Muscle of leg (tissue), 11 donors: ENCODE data around the gene CD40. TPM values are rescaled to one million over a fixed set of nuclear protein-coding genes. Genes with fewer than 3 reads are reported as not detected.

Experiments
- DNase-seq: peaks from one replicate; pipeline ENCODE4 v3.0.0; 2013
- H3K27ac ChIP-seq: one replicate; pipeline ENCODE4 v1.5.1; 2013; ENCODE audit warnings: mild to moderate bottlenecking, low read length, control low read depth
- H3K27me3 ChIP-seq: one replicate; pipeline ENCODE4 v1.6.1; 2013; ENCODE audit warnings: low read length; ENCODE audit not compliant: control insufficient read depth, insufficient read depth
- H3K36me3 ChIP-seq: one replicate; pipeline ENCODE4 v1.6.1; 2013; ENCODE audit warnings: low read length; ENCODE audit not compliant: control insufficient read depth, insufficient read depth
- H3K4me1 ChIP-seq: one replicate; pipeline ENCODE4 v1.6.1; 2013; ENCODE audit warnings: low read length; ENCODE audit not compliant: control insufficient read depth, insufficient read depth
- H3K4me3 ChIP-seq: one replicate; pipeline ENCODE4 v1.5.1; 2013; ENCODE audit warnings: low read length, control low read depth
- H3K9me3 ChIP-seq: replicated peaks from 2 replicates; pipeline ENCODE4 v1.6.1; 2013; ENCODE audit warnings: low read depth, low read length; ENCODE audit not compliant: control insufficient read depth
- WGBS: methylation state at CpG from one replicate; pipeline ENCODE4 v1.1.5; 2013; ENCODE audit warnings: missing lambda C conversion rate; ENCODE audit not compliant: insufficient coverage; 5-methylcytosine and 5-hydroxymethylcytosine counted together
- polyA plus RNA-seq, 8 donors: library from polyadenylated mRNA; unstranded; fragments of 120-200 nt; gene quantifications; one replicate each; pipeline versions ENCODE4 v1.2.1 to v1.2.3, GENCODE V29; 2013; ENCODE audit warnings: inconsistent platforms in 1 of 8, low replicate concordance in 1 of 8; ENCODE audit not compliant: insufficient read length in 8 of 8, insufficient read depth in 1 of 8
- total RNA-seq: library from RNA; stranded (reverse); fragments of 120-200 nt; gene quantifications from one replicate; pipeline ENCODE4 v1.2.4, GENCODE V29; 2013

Gene CD40
- total and polyA plus RNA-seq, 9 donors: 5.2 to 7.5 (median 6.0) TPM

GRCh38 chr20:46171909-46172308 lies 53.8 kb downstream of the CD40 start:
- Histone ChIP-seq H3K27me3 (peaks cover 53% of the 10 kb centered on the region), H3K4me3 (no peak overlapping the region), H3K36me3 (no peaks in the 10 kb centered on the region), H3K4me1 (peaks cover 2% of the 10 kb centered on the region), H3K9me3 (no peaks in the 10 kb centered on the region), H3K27ac (no peak overlapping the region)
- 0% methylated on average over 1 of the region's 5 CpGs for WGBS
- DNase-seq: no peak

GRCh38 chr20:46172455-46172854 lies 54.3 kb downstream of the CD40 start:
- 47% methylated on average over 6 of the region's 6 CpGs for WGBS
- no peaks in the 10 kb centered on the region for H3K9me3 ChIP-seq
- no peak overlapping the region for H3K4me3 ChIP-seq
- peaks cover 54% of the 10 kb centered on the region for H3K27me3 ChIP-seq
- no peak for DNase-seq
- H3K27ac ChIP-seq: no peak overlapping the region
- no peaks in the 10 kb centered on the region for H3K36me3 ChIP-seq
- peaks cover 3% of the 10 kb centered on the region for H3K4me1 ChIP-seq

GRCh38 chr20:46172961-46173536 lies 54.9 kb downstream of the CD40 start:
- H3K27me3 ChIP-seq: peaks cover 54% of the 10 kb centered on the region

GRCh38 chr20:46173652-46174468 lies 55.7 kb downstream of the CD40 start:
- 22% methylated on average over 13 of the region's 25 CpGs for WGBS
- Histone ChIP-seq H3K9me3 (no peaks in the 10 kb centered on the region), H3K4me3 (no peak overlapping the region), H3K27me3 (peaks cover 58% of the 10 kb centered on the region), H3K27ac (no peak overlapping the region), H3K4me1 (peaks cover 3% of the 10 kb centered on the region), H3K36me3 (no peaks in the 10 kb centered on the region)
- no peak for DNase-seq

More at GRCh38 chr20:46172961-46173536, 54.9 kb downstream of the CD40 start:
- Histone ChIP-seq H3K36me3 (no peaks in the 10 kb centered on the region), H3K4me3 (no peak overlapping the region), H3K27ac (no peak overlapping the region), H3K9me3 (no peaks in the 10 kb centered on the region), H3K4me1 (peaks cover 3% of the 10 kb centered on the region)
- WGBS: 33% methylated on average over 1 of the region's 3 CpGs
- DNase-seq: no peak

GRCh38 chr20:46174469-46175126 lies 56.5 kb downstream of the CD40 start:
- WGBS: 2% methylated on average over 57 of the region's 77 CpGs
- Histone ChIP-seq H3K4me1 (peaks cover 8% of the 10 kb centered on the region), H3K27me3 (peaks cover 58% of the 10 kb centered on the region)

GRCh38 chr20:46175127-46175494 lies 57.0 kb downstream of the CD40 start:
- DNase-seq: no peak
- Histone ChIP-seq H3K9me3 (no peaks in the 10 kb centered on the region), H3K4me1 (peaks cover 13% of the 10 kb centered on the region), H3K27me3 (peaks cover 62% of the 10 kb centered on the region), H3K4me3 (no peak overlapping the region), H3K27ac (no peak overlapping the region), H3K36me3 (no peaks in the 10 kb centered on the region)
- no CpG with 5 or more reads among the region's 4 CpGs for WGBS

More at GRCh38 chr20:46174469-46175126, 56.5 kb downstream of the CD40 start:
- DNase-seq: peak; percentile 64
- Histone ChIP-seq H3K4me3 (no peak overlapping the region), H3K36me3 (no peaks in the 10 kb centered on the region), H3K9me3 (no peaks in the 10 kb centered on the region), H3K27ac (no peak overlapping the region)

GRCh38 chr20:46176739-46177378 lies 58.7 kb downstream of the CD40 start:
- 79% methylated on average over 13 of the region's 13 CpGs for WGBS

GRCh38 chr20:46177768-46178167 lies 59.7 kb downstream of the CD40 start:
- peaks cover 51% of the 10 kb centered on the region for H3K27me3 ChIP-seq

More at GRCh38 chr20:46176739-46177378, 58.7 kb downstream of the CD40 start:
- H3K27me3 ChIP-seq: peaks cover 59% of the 10 kb centered on the region
- H3K4me3 ChIP-seq: no peak overlapping the region
- H3K4me1 ChIP-seq: peaks cover 16% of the 10 kb centered on the region
- DNase-seq: no peak
- no peak overlapping the region for H3K27ac ChIP-seq
- H3K9me3 ChIP-seq: no peaks in the 10 kb centered on the region
- no peaks in the 10 kb centered on the region for H3K36me3 ChIP-seq

GRCh38 chr20:46178891-46179290 lies 60.8 kb downstream of the CD40 start:
- H3K27me3 ChIP-seq: peaks cover 47% of the 10 kb centered on the region
- 33% methylated on average over 5 of the region's 8 CpGs for whole genome bisulfite sequencing
- DNase-seq: peak; percentile 53

More at GRCh38 chr20:46177768-46178167, 59.7 kb downstream of the CD40 start:
- Histone ChIP-seq H3K27ac (no peak overlapping the region), H3K4me1 (peaks cover 19% of the 10 kb centered on the region), H3K9me3 (no peaks in the 10 kb centered on the region), H3K4me3 (no peak overlapping the region), H3K36me3 (no peaks in the 10 kb centered on the region)
- WGBS: 81% methylated on average over 15 of the region's 15 CpGs
- no peak for DNase-seq

More at GRCh38 chr20:46178891-46179290, 60.8 kb downstream of the CD40 start:
- H3K4me3 ChIP-seq: no peak overlapping the region
- H3K36me3 ChIP-seq: no peaks in the 10 kb centered on the region
- peaks cover 19% of the 10 kb centered on the region for H3K4me1 ChIP-seq
- H3K9me3 ChIP-seq: no peaks in the 10 kb centered on the region
- no peak overlapping the region for H3K27ac ChIP-seq
